Subcutaneous adipose tissue (tissue), 4 donors: ENCODE data around the gene XCL1. TPM values are rescaled to one million over a fixed set of nuclear protein-coding genes. Genes with fewer than 3 reads are reported as not detected.

Experiments
- total RNA-seq, 4 donors: library from RNA; depleted of rRNA; stranded (reverse); fragments of >200 nt; gene quantifications; one replicate each; pipeline ENCODE4 v1.1.0, GENCODE V29; 2016
- TF ChIP-seq, protein P1 (sequence below): fragments of 450-650 bp; IDR thresholded peaks from one replicate; pipeline ENCODE4 v1.5.1; 2016; ENCODE audit warnings: low read depth, mild to moderate bottlenecking, control low read depth, antibody characterized with exemption, moderate library complexity

XCL1 gene
- total RNA-seq, 4 donors from 2014 or later: 0.68 TPM; not detected in 3

DNA sequence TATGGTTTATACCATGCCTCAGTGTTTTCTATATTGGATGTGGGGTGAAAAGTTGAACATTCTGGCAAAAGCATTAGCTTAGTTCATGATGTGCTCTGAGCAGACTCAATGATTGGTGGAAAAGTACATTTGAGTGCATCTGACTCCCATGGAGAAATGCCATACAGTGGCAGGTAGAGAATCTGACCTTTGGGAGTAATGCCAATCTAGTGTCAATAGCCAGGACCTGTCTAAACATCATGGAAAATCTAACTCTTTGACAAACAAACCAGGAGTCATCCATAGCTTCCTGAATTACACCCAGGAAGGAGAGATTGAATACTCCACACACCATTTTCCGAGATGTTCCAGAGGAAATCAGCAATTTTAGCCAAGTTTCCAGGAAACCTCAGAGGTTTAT, 51.0 kb downstream of the XCL1 start:
- TF ChIP-seq, protein P1, sequence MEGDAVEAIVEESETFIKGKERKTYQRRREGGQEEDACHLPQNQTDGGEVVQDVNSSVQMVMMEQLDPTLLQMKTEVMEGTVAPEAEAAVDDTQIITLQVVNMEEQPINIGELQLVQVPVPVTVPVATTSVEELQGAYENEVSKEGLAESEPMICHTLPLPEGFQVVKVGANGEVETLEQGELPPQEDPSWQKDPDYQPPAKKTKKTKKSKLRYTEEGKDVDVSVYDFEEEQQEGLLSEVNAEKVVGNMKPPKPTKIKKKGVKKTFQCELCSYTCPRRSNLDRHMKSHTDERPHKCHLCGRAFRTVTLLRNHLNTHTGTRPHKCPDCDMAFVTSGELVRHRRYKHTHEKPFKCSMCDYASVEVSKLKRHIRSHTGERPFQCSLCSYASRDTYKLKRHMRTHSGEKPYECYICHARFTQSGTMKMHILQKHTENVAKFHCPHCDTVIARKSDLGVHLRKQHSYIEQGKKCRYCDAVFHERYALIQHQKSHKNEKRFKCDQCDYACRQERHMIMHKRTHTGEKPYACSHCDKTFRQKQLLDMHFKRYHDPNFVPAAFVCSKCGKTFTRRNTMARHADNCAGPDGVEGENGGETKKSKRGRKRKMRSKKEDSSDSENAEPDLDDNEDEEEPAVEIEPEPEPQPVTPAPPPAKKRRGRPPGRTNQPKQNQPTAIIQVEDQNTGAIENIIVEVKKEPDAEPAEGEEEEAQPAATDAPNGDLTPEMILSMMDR: no peak

DNA sequence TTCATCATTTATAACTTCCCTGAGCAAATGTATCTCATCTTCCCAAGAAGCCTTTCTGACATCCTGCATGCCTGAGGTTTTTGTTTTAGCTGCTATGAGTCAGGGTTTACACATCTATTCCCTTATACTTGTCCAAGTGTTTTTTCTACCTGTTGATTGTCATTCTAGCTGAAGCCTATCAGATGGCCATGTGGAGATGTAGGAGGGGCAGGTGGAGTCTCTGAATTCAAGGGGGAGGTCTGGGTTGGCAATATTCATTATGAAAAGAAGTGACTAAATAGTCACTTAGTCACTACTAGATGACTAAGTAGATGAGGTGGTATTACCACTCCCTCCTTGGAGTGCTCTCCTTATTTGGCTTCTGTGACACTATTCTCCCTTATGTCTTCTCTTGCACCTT, 52.4 kb downstream of the XCL1 start:
- TF ChIP-seq, protein P1: no peak

DNA sequence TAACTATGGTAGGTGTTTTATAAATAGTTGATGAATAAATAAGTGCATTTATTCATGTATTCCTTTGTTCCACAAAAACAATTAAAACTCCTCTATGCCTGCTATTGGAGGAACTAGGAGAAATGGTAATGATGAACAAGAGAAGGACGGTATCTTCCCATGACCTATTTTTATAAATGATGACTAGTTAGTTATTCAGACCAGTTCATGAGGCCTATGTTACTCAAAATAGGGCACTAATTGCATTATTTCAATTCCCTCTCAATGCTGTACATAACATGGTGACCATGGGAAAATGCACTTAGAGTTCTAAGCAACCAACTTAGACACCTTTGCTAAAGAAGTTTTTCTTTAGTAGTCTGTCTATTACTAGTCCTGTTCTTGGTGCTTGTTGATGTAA, 53.1 kb downstream of the XCL1 start:
- TF ChIP-seq, protein P1: no peak

Other genes with a start within 250 kb of the XCL1 start
- 1 to 10 TPM in 1 of 4 donors, not detected in 3; 4.1 TPM for gene XCL2, start 32.6 kb upstream of the XCL1 start, total RNA-seq
- 100 to 1,000 TPM; 131 to 725 (median 412) TPM for gene DPT, start 152.6 kb downstream of the XCL1 start, total RNA-seq